ENCODE measurements around the gene HINT3. TPM values are rescaled to one million over a fixed set of nuclear protein-coding genes. Genes with fewer than 3 reads are reported as not detected.

Gene HINT3
- total and polyA plus RNA-seq, 2 of the 13 experiments (the other 11 are each of a cell fraction or from before 2014, with no cell fraction given), result 3.1 to 22.8 TPM

GRCh38 chr6:125989631-125990030 lies 33.1 kb downstream of the HINT3 start (continued):
- TF ChIP-seq NR2F1 (CRISPR knock-in tag; IDR thresholded peaks at IDR 0.05) (peak; percentile 64 to 80; a peak in 3 of 4 replicates), ZNF124 (CRISPR knock-in tag; IDR thresholded peaks at IDR 0.05) (no peak), ZNF264 (CRISPR knock-in tag; IDR thresholded peaks at IDR 0.05) (0 out of 2 replicates have a peak, but pooled peaks have one; percentile 25), MIXL1 (CRISPR knock-in tag; IDR thresholded peaks at IDR 0.05) (peak; percentile 65; the same call in 1 of the 2 replicates), POLR2AphosphoS2 (IDR thresholded peaks at IDR 0.05; ENCODE audit: low read depth, low read length) (no peak), PHF21A (CRISPR knock-in tag; IDR thresholded peaks at IDR 0.05) (0 out of 2 replicates have a peak, but pooled peaks have one; percentile 40), ZNF292 (CRISPR knock-in tag; IDR thresholded peaks at IDR 0.05; ENCODE audit: borderline replicate concordance, low read depth) (no peak), NFRKB (IDR thresholded peaks at IDR 0.05) (no peak), KLF13 (CRISPR knock-in tag; IDR thresholded peaks at IDR 0.05) (no peak), ZNF777 (CRISPR knock-in tag; IDR thresholded peaks at IDR 0.05) (no peak), FIP1L1 (IDR thresholded peaks at IDR 0.05; ENCODE audit: borderline replicate concordance, insufficient read depth, low read depth, low read length) (no peak), NCOA2 (CRISPR knock-in tag; IDR thresholded peaks at IDR 0.05) (0 out of 2 replicates have a peak, but pooled peaks have one; percentile 17), HMGXB4 (CRISPR knock-in tag; IDR thresholded peaks at IDR 0.05; ENCODE audit: borderline replicate concordance in 1 of 2, low read depth in 1 of 2) (0 out of 4 replicates have a peak, but pooled peaks of 1 of the 2 experiments have one; percentile 20), TRIM22 (IDR thresholded peaks at IDR 0.05) (no peak), ZNF205 (CRISPR knock-in tag; IDR thresholded peaks at IDR 0.05) (0 out of 2 replicates have a peak, but pooled peaks have one; percentile 23)
